IMR-90 (cell line): ENCODE data around the gene CARMIL1. TPM values are rescaled to one million over a fixed set of nuclear protein-coding genes. Genes with fewer than 3 reads are reported as not detected.

Source experiments
- ATAC-seq: fragments of 200-7000 bp; cut with Tn5 transposase; 2 replicates; pipeline ENCODE4 v1.9.1; 2020; ENCODE audit warnings: low read depth, mild to moderate bottlenecking, moderate library complexity
- BruUV-seq: library from RNA; stranded (reverse); fragments of 400-500 nt; replicated peaks from 2 replicates; lab custom pipeline; 2021; lab: Mats Ljungman, UMichigan
- CTCF ChIA-PET: fragments of 300-600 bp; formaldehyde crosslinking; extraction: SDS; loops from one replicate; lab custom pipeline; 2021; ENCODE audit warnings: antibody characterized with exemption; lab: Yijun Ruan, JAX
- POLR2A ChIA-PET: fragments of 300-600 bp; sonication (Branson Sonifier 250); formaldehyde crosslinking; loops from one replicate; lab custom pipeline; 2022; ENCODE audit warnings: antibody characterized with exemption; ENCODE audit not compliant: unreplicated experiment; lab: Charles Lee
- DNase-seq: peaks from one replicate; pipeline ENCODE4 v3.0.0; 2013
- H2AFZ ChIP-seq: replicated peaks from 2 replicates; pipeline ENCODE3; 2013; ENCODE audit warnings: low read length, mild to moderate bottlenecking; ENCODE audit not compliant: poor library complexity
- H2AK5ac ChIP-seq: 2 replicates; pipeline ENCODE4 v1.6.1; 2013; ENCODE audit warnings: low read depth, low read length, inconsistent platforms
- H2AK9ac ChIP-seq: replicated peaks from 2 replicates; pipeline ENCODE3; 2013; ENCODE audit warnings: mild to moderate bottlenecking, low read depth, low read length, moderate library complexity; ENCODE audit not compliant: poor library complexity
- H2BK120ac ChIP-seq: 2 replicates; pipeline ENCODE4 v1.6.1; 2013; ENCODE audit warnings: low read depth, low read length, inconsistent platforms
- H2BK15ac ChIP-seq: 3 replicates; pipeline ENCODE4 v1.6.1; 2013; ENCODE audit warnings: low read depth, low read length, inconsistent platforms
- H2BK20ac ChIP-seq: 2 replicates; pipeline ENCODE4 v1.6.1; 2013; ENCODE audit warnings: low read depth, mild to moderate bottlenecking, inconsistent platforms, low read length, moderate library complexity
- H2BK5ac ChIP-seq: 2 replicates; pipeline ENCODE4 v1.6.1; 2013; ENCODE audit warnings: mild to moderate bottlenecking, low read depth, low read length, inconsistent platforms; ENCODE audit not compliant: poor library complexity, severe bottlenecking
- H3K14ac ChIP-seq: replicated peaks from 2 replicates; pipeline ENCODE4 v1.6.1; 2013; ENCODE audit warnings: low read depth, low read length, inconsistent platforms
- H3K18ac ChIP-seq: 2 replicates; pipeline ENCODE4 v1.6.1; 2013; ENCODE audit warnings: low read depth, low read length, control low read depth
- H3K23ac ChIP-seq: 2 replicates; pipeline ENCODE4 v1.6.1; 2013; ENCODE audit warnings: low read depth, low read length, inconsistent platforms
- H3K27ac ChIP-seq: 2 replicates; pipeline ENCODE4 v1.5.1; 2013; ENCODE audit warnings: mild to moderate bottlenecking, control low read depth, low read length; ENCODE audit not compliant: insufficient read depth
- H3K27me3 ChIP-seq: 2 replicates; pipeline ENCODE4 v1.6.1; 2013; ENCODE audit warnings: low read length; ENCODE audit not compliant: control insufficient read depth, insufficient read depth
- H3K36me3 ChIP-seq: 2 replicates; pipeline ENCODE4 v1.6.1; 2013; ENCODE audit warnings: low read length, mixed read lengths; ENCODE audit not compliant: control insufficient read depth, insufficient read depth
- H3K4ac ChIP-seq: 2 replicates; pipeline ENCODE4 v1.6.1; 2013; ENCODE audit warnings: low read depth, low read length, inconsistent platforms
- H3K4me1 ChIP-seq: 2 replicates; pipeline ENCODE4 v1.6.1; 2013; ENCODE audit warnings: low read length, mixed read lengths; ENCODE audit not compliant: control insufficient read depth, insufficient read depth
- H3K4me2 ChIP-seq: 2 replicates; pipeline ENCODE4 v1.6.1; 2013; ENCODE audit warnings: low read depth, mild to moderate bottlenecking, control low read depth, low read length, moderate library complexity
- H3K4me3 ChIP-seq: 2 replicates; pipeline ENCODE4 v1.5.1; 2013; ENCODE audit warnings: low read depth, mild to moderate bottlenecking, control low read depth, low read length, moderate library complexity; ENCODE audit not compliant: insufficient read depth
- H3K56ac ChIP-seq: 2 replicates; pipeline ENCODE4 v1.6.1; 2013; ENCODE audit warnings: low read length, inconsistent platforms; ENCODE audit not compliant: insufficient read depth; ENCODE audit errors: extremely low read depth
- H3K79me1 ChIP-seq, 2 experiments: 2 replicates each; pipeline ENCODE4 v1.6.1; 2013; ENCODE audit warnings: low read length in 2 of 2, inconsistent platforms in 1 of 2, low read depth in 1 of 2
- H3K9ac ChIP-seq: 2 replicates; pipeline ENCODE4 v1.6.1; 2013; ENCODE audit warnings: low read depth, low read length, control low read depth
- H3K9me1 ChIP-seq: 2 replicates; pipeline ENCODE4 v1.6.1; 2013; ENCODE audit warnings: low read length, inconsistent platforms; ENCODE audit not compliant: insufficient read depth
- H3K9me3 ChIP-seq: 2 replicates; pipeline ENCODE4 v1.6.1; 2013; ENCODE audit warnings: low read length; ENCODE audit not compliant: control insufficient read depth, insufficient read depth
- H4K20me1 ChIP-seq: 2 replicates; pipeline ENCODE4 v1.6.1; 2013; ENCODE audit warnings: low read length, inconsistent platforms; ENCODE audit not compliant: insufficient read depth
- H4K5ac ChIP-seq: 2 replicates; pipeline ENCODE4 v1.6.1; 2013; ENCODE audit warnings: mild to moderate bottlenecking, low read depth, low read length, control low read depth
- H4K8ac ChIP-seq, 2 experiments: 2 replicates each; pipeline ENCODE4 v1.6.1; 2013; ENCODE audit warnings: low read depth in 2 of 2, low read length in 2 of 2, control low read depth in 1 of 2, inconsistent platforms in 1 of 2
- H4K91ac ChIP-seq: 2 replicates; pipeline ENCODE4 v1.6.1; 2013; ENCODE audit warnings: low read depth, low read length, inconsistent platforms; ENCODE audit not compliant: insufficient read depth
- BHLHE40 ChIP-seq: fragments of 150-350 bp; IDR thresholded peaks from 2 replicates; pipeline ENCODE4 v1.6.1; 2016; ENCODE audit warnings: mild to moderate bottlenecking, low read depth, low read length
- CEBPB ChIP-seq: IDR thresholded peaks from 2 replicates; pipeline ENCODE4 v1.6.1; 2012; ENCODE audit warnings: low read depth, low read length, improper control_type of control experiment
- CHD1 ChIP-seq: IDR thresholded peaks from 2 replicates; pipeline ENCODE4 v1.6.1; 2012; ENCODE audit warnings: low read depth, low read length, improper control_type of control experiment
- CTCF ChIP-seq: conservative IDR thresholded peaks from 2 replicates; pipeline ENCODE4 v1.5.1; 2012; ENCODE audit warnings: mild to moderate bottlenecking, low read depth, low read length, improper control_type of control experiment
- FOS ChIP-seq: fragments of 150-350 bp; IDR thresholded peaks from 2 replicates; pipeline ENCODE4 v1.6.1; 2016; ENCODE audit warnings: low read depth, low read length
- MAFK ChIP-seq: IDR thresholded peaks from 2 replicates; pipeline ENCODE4 v1.6.1; 2012; ENCODE audit warnings: low read depth, low read length, improper control_type of control experiment
- MAZ ChIP-seq: IDR thresholded peaks from 2 replicates; pipeline ENCODE4 v1.6.1; 2012; ENCODE audit warnings: low read depth, mild to moderate bottlenecking, low read length, improper control_type of control experiment, moderate library complexity, borderline replicate concordance
- NFE2L2 ChIP-seq: fragments of 150-350 bp; IDR thresholded peaks from 2 replicates; pipeline ENCODE4 v1.6.1; 2016; ENCODE audit warnings: low read depth, mild to moderate bottlenecking, low read length
- POLR2A ChIP-seq: IDR thresholded peaks from 2 replicates; pipeline ENCODE4 v1.6.1; 2012; ENCODE audit warnings: mild to moderate bottlenecking, low read depth, low read length
- RAD21 ChIP-seq: IDR thresholded peaks from 2 replicates; pipeline ENCODE4 v1.6.1; 2012; ENCODE audit warnings: low read length, improper control_type of control experiment
- RFX5 ChIP-seq: IDR thresholded peaks from 2 replicates; pipeline ENCODE4 v1.8.0; 2012; ENCODE audit warnings: low read depth, mild to moderate bottlenecking, low read length, moderate library complexity
- SMC3 ChIP-seq: fragments of 150-350 bp; IDR thresholded peaks from 2 replicates; pipeline ENCODE4 v1.6.1; 2016; ENCODE audit warnings: low read depth, mild to moderate bottlenecking, antibody characterized with exemption, low read length, moderate library complexity
- USF2 ChIP-seq: fragments of 150-350 bp; IDR thresholded peaks from 2 replicates; pipeline ENCODE4 v1.6.1; 2017; ENCODE audit warnings: mild to moderate bottlenecking, antibody characterized with exemption, low read length, low read depth
- WGBS, 2 experiments: methylation state at CpG; one replicate each; pipeline versions ENCODE4 v1.1.5 to v1.1.7; 2013; ENCODE audit warnings: missing lambda C conversion rate in 2 of 2; ENCODE audit not compliant: insufficient read length in 1 of 2; ENCODE audit errors: extremely low coverage in 2 of 2; 5-methylcytosine and 5-hydroxymethylcytosine counted together
- dilution Hi-C: fragments of 300-500 bp; cut with HindIII; formaldehyde crosslinking; loops from one replicate; pipeline ENCODE4 v1.14.3; 2018; ENCODE audit warnings: low sequenced_read_pairs; ENCODE audit not compliant: unreplicated experiment
- in situ Hi-C: fragments of 300-500 bp; cut with MboI; formaldehyde crosslinking; loops from 3 replicates; pipeline ENCODE4 v1.14.3; 2019; ENCODE audit warnings: low sequenced_read_pairs, inconsistent platforms, mixed read lengths
- intact Hi-C: fragments of 100-400 bp; cut with micrococcal nuclease; formaldehyde crosslinking; loops from 2 replicates; pipeline ENCODE4 v1.10.0; 2022
- polyA plus RNA-seq, 3 experiments: library from polyadenylated mRNA; depleted of rRNA; stranded (reverse); fragments of >200 nt; gene quantifications; 2 replicates each; pipeline ENCODE4 v1.2.3, GENCODE V29; 2012; ENCODE audit warnings: low replicate concordance in 1 of 3
- total RNA-seq: library from RNA; depleted of rRNA; stranded (reverse); fragments of >200 nt; gene quantifications from 2 replicates; pipeline ENCODE4 v1.2.3, GENCODE V29; 2012

CARMIL1 gene
- total and polyA plus RNA-seq, 2 of the 4 experiments (the other 2 are of a cell fraction): 1.3 to 2.9 TPM

GRCh38 chr6:25547797-25548196 lies 268.6 kb downstream of the CARMIL1 start:
- no peaks in the 10 kb centered on the region for H3K36me3 ChIP-seq
- no peak overlapping the region for H2BK20ac ChIP-seq
- H2BK5ac ChIP-seq: no peak overlapping the region
- H4K91ac ChIP-seq: no peak overlapping the region
- no peak overlapping the region for H2AK9ac ChIP-seq
- no peak overlapping the region for H2AK5ac ChIP-seq
- ChIA-PET CTCF (interaction anchor here (0.6 kb wide), 1 partner anchor 324 kb away, joined by 3 read pairs; no protein-coding TSS in a partner anchor), POLR2A (no interaction called here)
- no peak overlapping the region for H3K23ac ChIP-seq
- ATAC-seq (no peak), DNase-seq (no peak)
- H3K4ac ChIP-seq: no peak overlapping the region
- H3K18ac ChIP-seq: no peak overlapping the region
- no peak overlapping the region for H2BK15ac ChIP-seq
- no peak overlapping the region for H3K4me2 ChIP-seq
- H3K56ac ChIP-seq: no peak overlapping the region
- H3K4me1 ChIP-seq: no peaks in the 10 kb centered on the region
- H3K27ac ChIP-seq: no peak overlapping the region
- no TSS peak for BruUV-seq
- no peaks in the 10 kb centered on the region for H4K20me1 ChIP-seq
- no peak overlapping the region for H3K9ac ChIP-seq
- WGBS, 2 experiments: no CpG with 5 or more reads among the region's 2 CpGs
- intact Hi-C loops (no loop called here), dilution Hi-C loops (no loop called here), in situ Hi-C loops (no loop called here)
- no peak overlapping the region for H2AFZ ChIP-seq
- no peaks in the 10 kb centered on the region for H3K79me1 ChIP-seq
- no peaks in the 10 kb centered on the region for H3K9me3 ChIP-seq
- no peak overlapping the region for H3K14ac ChIP-seq
- no peak overlapping the region for H4K8ac ChIP-seq
- no peaks in the 10 kb centered on the region for H3K9me1 ChIP-seq
- H3K4me3 ChIP-seq: no peak overlapping the region
- TF ChIP-seq RFX5 (no peak), FOS (no peak), RAD21 (no peak), USF2 (no peak), MAZ (no peak), POLR2A (no peak), CEBPB (no peak), CTCF (no peak), BHLHE40 (no peak), CHD1 (no peak), SMC3 (no peak), NFE2L2 (no peak), MAFK (no peak)
- no peaks in the 10 kb centered on the region for H3K27me3 ChIP-seq
- H4K5ac ChIP-seq: no peak overlapping the region
- no peak overlapping the region for H2BK120ac ChIP-seq
